NCI-H748 treated with DMSO at 0.1 percent for 48 hours (cell line): ENCODE measurements around the gene PGAP3.

ENCODE experiments used
- DNase-seq: peaks from one replicate; lab custom pipeline; 2025; lab: John Stamatoyannopoulos, UW

Gene PGAP3

GRCh38 chr17:39639043-39639442 lies 48.8 kb downstream of the PGAP3 start:
- no peak for DNase-seq

- no peak for DNase-seq
These were observed 49.5 kb downstream of the PGAP3 start for GRCh38 chr17:39638317-39638716.

- DNase-seq, result peak; percentile 48
These were observed 50.7 kb downstream of the PGAP3 start, which contains the start of gene STARD3 for GRCh38 chr17:39636927-39637736. TSS of gene STARD3 (plus strand) at chr17:39637144. CDS start at chr17:39653532, 16,388 bp downstream.

GRCh38 chr17:39636587-39636926 lies 51.3 kb downstream of the PGAP3 start:
- no peak for DNase-seq

GRCh38 chr17:39635614-39636176 lies 52.2 kb downstream of the PGAP3 start:
- no peak for DNase-seq

GRCh38 chr17:39634384-39634871 lies 53.4 kb downstream of the PGAP3 start:
- peak; percentile 18 for DNase-seq

- no peak for DNase-seq
These were observed 54.2 kb downstream of the PGAP3 start for GRCh38 chr17:39633570-39634183.

GRCh38 chr17:39632153-39632941 lies 55.5 kb downstream of the PGAP3 start:
- no peak for DNase-seq

GRCh38 chr17:39631403-39631802 lies 56.5 kb downstream of the PGAP3 start:
- no peak for DNase-seq

GRCh38 chr17:39629898-39630297 lies 58.0 kb downstream of the PGAP3 start:
- no peak for DNase-seq

GRCh38 chr17:39629494-39629880 lies 58.4 kb downstream of the PGAP3 start:
- DNase-seq, result no peak

- no peak for DNase-seq
These were observed 59.0 kb downstream of the PGAP3 start for GRCh38 chr17:39628655-39629493.

GRCh38 chr17:39627712-39628516 lies 59.9 kb downstream of the PGAP3 start:
- DNase-seq, result no peak

- DNase-seq, result no peak
These were observed 60.7 kb downstream of the PGAP3 start for GRCh38 chr17:39627047-39627711.

GRCh38 chr17:39626171-39627046 lies 61.4 kb downstream of the PGAP3 start, which contains the start of gene PPP1R1B:
TSS of gene PPP1R1B (plus strand) at chr17:39626952. CDS start at chr17:39627393, 441 bp downstream.
- DNase-seq, result no peak

GRCh38 chr17:39625198-39625785 lies 62.6 kb downstream of the PGAP3 start:
- no peak for DNase-seq

GRCh38 chr17:39624313-39624712 lies 63.5 kb downstream of the PGAP3 start:
- no peak for DNase-seq

- DNase-seq, result peak; percentile 47
These were observed 64.4 kb downstream of the PGAP3 start for GRCh38 chr17:39623356-39623950.
